Activated T-cell treated with anti-CD3 and anti-CD28 coated beads, Interleukin-2, amount 50 U/mL, for 48 hours (primary cell): ENCODE data around the gene HLX.

Experiments used
- DNase-seq, 2 experiments: peaks; one replicate each; pipeline ENCODE4 v3.0.0-alpha.2; 2020

Gene HLX

GRCh38 chr1:220927442-220927841 is 48.2 kb downstream of the HLX start:
- DNase-seq: no peak

GRCh38 chr1:220928320-220928719 is 49.1 kb downstream of the HLX start:
- no peak for DNase-seq

GRCh38 chr1:220928725-220929300 is 49.6 kb downstream of the HLX start:
- DNase-seq: no peak

DNA sequence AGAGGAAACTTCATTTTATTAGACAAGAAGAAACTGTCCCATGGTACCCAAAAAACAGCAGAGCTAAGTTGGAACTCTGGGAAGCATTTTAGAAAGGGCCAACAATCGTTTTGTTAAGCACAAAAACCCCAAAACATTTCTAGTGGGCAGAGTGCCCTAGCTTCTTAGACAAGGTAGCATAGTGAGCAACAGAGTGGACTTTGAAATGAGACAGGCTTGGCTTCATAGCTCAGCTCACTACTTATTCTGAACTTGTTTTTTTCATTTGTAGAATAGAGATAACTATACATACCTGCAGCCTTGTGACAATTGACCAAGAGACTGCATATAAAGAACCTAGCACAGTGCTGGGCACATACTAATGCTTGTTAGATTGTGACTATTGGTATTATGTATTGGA is 50.1 kb downstream of the HLX start:
- DNase-seq: no peak
